ENCODE results near the gene PRIMA1. TPM values are rescaled to one million over a fixed set of nuclear protein-coding genes. Genes with fewer than 3 reads are reported as not detected.

The PRIMA1 gene
- total RNA-seq, 3 donors from 2014 or later, result 1.6 to 46.4 (median 3.0) TPM

DNA sequence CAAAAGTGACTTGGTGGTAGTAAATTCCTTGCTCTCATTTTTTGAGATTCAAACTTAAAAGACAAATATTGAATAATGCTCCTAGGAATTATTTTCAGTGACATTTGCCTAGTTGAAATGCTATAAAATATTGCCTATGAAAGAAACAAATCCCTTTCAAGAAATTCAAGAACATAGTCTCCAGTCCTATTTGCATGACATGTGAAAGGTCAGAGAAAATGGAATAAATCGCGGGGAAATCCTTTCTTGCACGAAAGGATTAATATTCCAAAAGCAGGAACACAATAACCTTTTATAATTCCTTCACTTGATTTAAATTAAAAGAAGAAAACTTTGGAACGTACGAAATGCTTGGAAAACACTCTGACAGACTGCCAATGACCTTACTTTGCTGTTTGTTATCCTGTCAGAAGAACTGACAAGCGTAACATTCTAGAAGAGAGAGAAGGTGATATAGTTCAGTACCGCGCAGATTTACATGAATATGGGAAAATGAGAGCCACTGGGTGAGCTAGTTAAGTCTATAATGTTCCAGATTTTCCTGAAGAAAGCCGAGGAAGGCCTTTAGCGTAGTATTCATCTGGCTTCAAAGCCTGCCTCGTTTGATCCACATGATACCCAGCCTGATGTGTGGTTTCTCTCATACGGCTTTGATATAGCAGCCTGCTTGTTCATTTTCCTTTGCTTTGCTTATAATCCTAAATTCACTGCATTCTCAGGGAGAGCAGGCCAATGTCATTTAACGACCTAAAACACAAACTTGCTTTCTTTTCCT, 103.0 kb downstream of the PRIMA1 start:
- DNase-seq, result no peak
- intact Hi-C loops (cut with DNase I, micrococcal nuclease), result no loop called here

DNA sequence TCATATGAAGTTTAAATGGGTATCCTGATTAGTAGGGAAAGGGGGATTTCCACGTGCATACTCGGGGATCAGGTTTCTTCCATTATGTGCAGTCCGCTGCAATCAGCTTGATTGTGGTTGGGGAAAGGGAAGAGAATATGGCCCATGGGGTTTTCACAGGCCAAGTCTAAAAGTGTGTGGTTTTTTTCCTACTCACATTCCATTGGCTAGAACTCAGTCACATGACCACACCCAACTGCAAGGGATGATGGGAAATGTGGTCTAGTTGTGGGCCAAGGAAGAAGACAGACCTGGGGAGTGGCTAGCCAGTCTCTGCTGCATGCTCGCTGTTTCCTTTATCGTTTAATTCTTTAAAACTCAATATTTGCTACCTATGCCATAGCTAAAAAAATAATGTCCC, 105.1 kb downstream of the PRIMA1 start:
- Histone ChIP-seq H3K36me3 (ENCODE audit: low read depth) (no peaks in the 10 kb centered on the region), H3K9me3 (no peaks in the 10 kb centered on the region), H3K4me1 (ENCODE audit: low read depth) (no peaks in the 10 kb centered on the region), H3K4me3 (no peak overlapping the region)
- TF ChIP-seq, protein P1, sequence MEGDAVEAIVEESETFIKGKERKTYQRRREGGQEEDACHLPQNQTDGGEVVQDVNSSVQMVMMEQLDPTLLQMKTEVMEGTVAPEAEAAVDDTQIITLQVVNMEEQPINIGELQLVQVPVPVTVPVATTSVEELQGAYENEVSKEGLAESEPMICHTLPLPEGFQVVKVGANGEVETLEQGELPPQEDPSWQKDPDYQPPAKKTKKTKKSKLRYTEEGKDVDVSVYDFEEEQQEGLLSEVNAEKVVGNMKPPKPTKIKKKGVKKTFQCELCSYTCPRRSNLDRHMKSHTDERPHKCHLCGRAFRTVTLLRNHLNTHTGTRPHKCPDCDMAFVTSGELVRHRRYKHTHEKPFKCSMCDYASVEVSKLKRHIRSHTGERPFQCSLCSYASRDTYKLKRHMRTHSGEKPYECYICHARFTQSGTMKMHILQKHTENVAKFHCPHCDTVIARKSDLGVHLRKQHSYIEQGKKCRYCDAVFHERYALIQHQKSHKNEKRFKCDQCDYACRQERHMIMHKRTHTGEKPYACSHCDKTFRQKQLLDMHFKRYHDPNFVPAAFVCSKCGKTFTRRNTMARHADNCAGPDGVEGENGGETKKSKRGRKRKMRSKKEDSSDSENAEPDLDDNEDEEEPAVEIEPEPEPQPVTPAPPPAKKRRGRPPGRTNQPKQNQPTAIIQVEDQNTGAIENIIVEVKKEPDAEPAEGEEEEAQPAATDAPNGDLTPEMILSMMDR (IDR thresholded peaks at IDR 0.05), result no peak
- peak in 1 of 3 donors; percentile 20 for DNase-seq
- intact Hi-C loops (cut with DNase I, micrococcal nuclease), result no loop called here
- no peak for ATAC-seq

More for the DNA sequence above, 103.0 kb downstream of the PRIMA1 start:
- Histone ChIP-seq H3K4me1 (ENCODE audit: low read depth) (no peaks in the 10 kb centered on the region), H3K9me3 (no peaks in the 10 kb centered on the region), H3K4me3 (no peak overlapping the region), H3K36me3 (ENCODE audit: low read depth) (no peaks in the 10 kb centered on the region)
- TF ChIP-seq, protein P1 (IDR thresholded peaks at IDR 0.05), result no peak
- ATAC-seq, result no peak

GRCh38 chr14:93682459-93682858, 105.8 kb downstream of the PRIMA1 start:
- no peak overlapping the region for H3K4me3 ChIP-seq
- TF ChIP-seq, protein P1 (IDR thresholded peaks at IDR 0.05), result no peak
- no peak for ATAC-seq
- no peaks in the 10 kb centered on the region for H3K4me1 ChIP-seq (ENCODE audit: low read depth)
- no peaks in the 10 kb centered on the region for H3K9me3 ChIP-seq
- DNase-seq, result no peak
- no peaks in the 10 kb centered on the region for H3K36me3 ChIP-seq (ENCODE audit: low read depth)
- intact Hi-C loops (cut with DNase I, micrococcal nuclease), result no loop called here

DNA sequence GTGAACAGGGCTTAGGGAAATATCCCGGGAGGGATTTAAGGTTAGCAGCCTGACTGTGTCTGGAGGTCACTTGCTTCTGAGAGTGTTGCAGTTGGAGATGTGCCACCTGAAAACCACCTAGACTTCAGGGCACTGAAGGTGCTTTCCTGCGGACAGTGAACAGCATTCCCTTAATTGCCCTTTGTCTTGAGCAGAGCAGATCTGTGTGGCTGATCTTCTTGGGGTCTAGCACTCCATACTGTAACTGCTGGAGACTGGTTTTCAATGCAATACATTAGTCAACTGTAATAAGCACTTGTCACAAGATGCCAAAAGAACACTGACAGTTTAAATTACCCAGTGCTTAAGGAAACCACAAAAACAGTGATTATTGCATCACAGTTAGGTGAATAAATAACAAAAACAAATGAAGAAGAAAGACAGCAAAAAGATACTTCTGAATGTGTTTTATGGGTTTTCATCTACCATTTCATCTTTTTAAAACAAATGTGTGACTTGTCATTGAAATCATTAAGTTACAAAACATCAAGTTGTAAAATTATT, 111.8 kb downstream of the PRIMA1 start:
- Histone ChIP-seq H3K36me3 (ENCODE audit: low read depth) (no peaks in the 10 kb centered on the region), H3K4me1 (ENCODE audit: low read depth) (no peaks in the 10 kb centered on the region), H3K9me3 (no peaks in the 10 kb centered on the region), H3K4me3 (no peak overlapping the region)
- TF ChIP-seq, protein P1 (IDR thresholded peaks at IDR 0.05), result no peak
- no peak for ATAC-seq
- no peak for DNase-seq
- intact Hi-C loops (cut with DNase I, micrococcal nuclease), result no loop called here

DNA sequence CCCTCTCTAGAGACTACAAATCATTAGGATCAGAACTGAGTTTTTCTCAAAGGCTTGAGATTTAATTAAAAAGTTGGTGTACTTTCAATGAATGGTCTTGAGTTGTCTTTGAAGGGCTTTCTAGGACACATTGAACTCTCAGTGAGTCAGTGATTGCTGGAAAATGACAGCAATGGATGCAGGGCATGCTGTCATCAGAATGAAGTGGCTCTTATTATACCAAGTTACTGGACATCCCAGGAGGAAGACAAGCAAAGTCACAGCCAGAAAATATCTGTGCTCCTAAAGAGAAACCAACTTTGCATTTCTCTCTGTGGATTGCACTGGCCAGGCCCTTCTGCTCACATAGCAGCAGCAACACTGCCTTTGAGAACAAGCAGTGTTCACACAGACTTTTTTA, 112.6 kb downstream of the PRIMA1 start:
- Histone ChIP-seq H3K4me1 (ENCODE audit: low read depth) (no peaks in the 10 kb centered on the region), H3K9me3 (no peaks in the 10 kb centered on the region), H3K36me3 (ENCODE audit: low read depth) (no peaks in the 10 kb centered on the region), H3K4me3 (no peak overlapping the region)
- no peak for ATAC-seq
- DNase-seq, result no peak
- intact Hi-C loops (cut with DNase I, micrococcal nuclease), result no loop called here
- TF ChIP-seq, protein P1 (IDR thresholded peaks at IDR 0.05), result no peak

All from mucosa of descending colon (tissue), 3 donors.